Heart right ventricle (tissue), 16 donors: ENCODE results near the gene ENOX1. TPM values are rescaled to one million over a fixed set of nuclear protein-coding genes. Genes with fewer than 3 reads are reported as not detected.

Experiments used
- ATAC-seq, 8 donors: fragments of 200-7000 bp; cut with Tn5 transposase; one replicate each; pipeline ENCODE4 v1.9.1; 2020; ENCODE audit warnings: mild to moderate bottlenecking in 8 of 8, moderate library complexity in 8 of 8, moderate number of reproducible peaks in 1 of 8
- DNase-seq, 2 donors: peaks; one replicate each; pipeline ENCODE4 v3.0.0-alpha.2; 2020
- H3K27ac ChIP-seq, 10 donors: fragments of 200-600 bp; sonication (generic) in 2 of 10; one replicate each; pipeline versions ENCODE4 v1.5.0 to v1.8.0; 2020 to 2022; ENCODE audit warnings: mild to moderate bottlenecking in 3 of 10
- H3K27me3 ChIP-seq, 7 donors: fragments of 200-600 bp; one replicate each; pipeline ENCODE4 v1.8.0; 2021 to 2022; ENCODE audit warnings: mild to moderate bottlenecking in 2 of 7
- H3K36me3 ChIP-seq, 9 donors: fragments of 200-600 bp; sonication (generic) in 1 of 9; one replicate each; pipeline versions ENCODE4 v1.5.0 to v1.8.0; 2020 to 2022; ENCODE audit warnings: mild to moderate bottlenecking in 2 of 9
- H3K4me1 ChIP-seq, 9 donors: fragments of 200-600 bp; sonication (generic) in 1 of 9; one replicate each; pipeline versions ENCODE4 v1.5.0 to v1.8.0; 2020 to 2022; ENCODE audit warnings: mild to moderate bottlenecking in 4 of 9
- H3K4me3 ChIP-seq, 10 donors: fragments of 200-600 bp; sonication (generic) in 2 of 10; one replicate each; pipeline versions ENCODE4 v1.5.0 to v1.8.0; 2020 to 2022; ENCODE audit warnings: mild to moderate bottlenecking in 7 of 10, moderate library complexity in 2 of 10
- H3K9me3 ChIP-seq, 11 donors: fragments of 200-600 bp in 10 of 11; sonication (generic) in 2 of 11; one replicate each; pipeline versions ENCODE4 v1.5.0 to v1.8.0; 2013 to 2022; ENCODE audit warnings: mild to moderate bottlenecking in 2 of 11, control low read depth in 1 of 11, moderate library complexity in 1 of 11
- CTCF ChIP-seq, 9 donors: fragments of 200-600 bp; sonication (generic) in 2 of 9; IDR thresholded peaks; one replicate each; pipeline versions ENCODE4 v1.5.0 to v1.8.0; 2021 to 2022; ENCODE audit warnings: antibody characterized with exemption in 9 of 9, mild to moderate bottlenecking in 5 of 9, moderate library complexity in 1 of 9
- WGBS, 2 donors: extraction: QIAGEN DNeasy Blood & Tissue Kit; methylation state at CpG; one replicate each; pipeline ENCODE4 v1.1.7; 2013; ENCODE audit warnings: inconsistent platforms in 1 of 2; 5-methylcytosine and 5-hydroxymethylcytosine counted together
- intact Hi-C, 10 donors: fragments of 100-400 bp; cut with DNase I; formaldehyde crosslinking; loops; one replicate each; pipeline versions ENCODE4 v1.11.1 to v1.14.2; 2022
- polyA plus RNA-seq, 2 donors: library from polyadenylated mRNA; stranded (reverse); fragments of 200-250 nt; gene quantifications; one replicate each; pipeline ENCODE4 v1.2.3, GENCODE V29; 2013
- total RNA-seq, 10 donors: library from RNA; stranded (reverse); fragmentation: NEBNext Ultra II Directional in 3 of 10; extraction: Animal tissue kit (Norgen Biotek cat#: 25700) in 3 of 10; gene quantifications; one replicate each; pipeline versions ENCODE4 v1.2.1 to v1.2.4, GENCODE V29; 2021 to 2023
- donor health status: Arrhythmogenic right ventricular cardiomyopathy.
- donor health status: ischemic (EF 13 %, LVEDD 7.1; RV severe dilation, severe dysfunction).
- donor health status: healthy with polysubstance abuse.
- donor health status: DM: no; HTN: yes; CAD: no.
- donor health status: DM: no; HTN: no; CAD: no.
- donor health status: ischemic (EF 25% LVEDD 6.9; RV normal size, moderate dysfunction).
- donor health status: ischemic (EF 25% LVEDD 5.7; RV mildly dilated, moderate dysfunction).
- donor health status: healthy.
- donor health status: DM: yes; HTN: yes; CAD: no.
- donor health status: Ischemic cardiomyopathy.
- donor health status: ischemic (EF 35%, LVEDD 5.7; RV mildly dilated, moderate dysfunction).
- donor health status: nonischemic (EF 11% LVEDD 7.7; RV severe dilation, severe dysfunction).
- donor health status: DM: yes; HTN: yes; CAD: no.
- donor health status: PGD.
- donor health status: ischemic (EF 29% LVEDD 5.4; RV normal size, mild dysfunction).
- donor health status: nonischemic (EF 23%, LVEDD 6.1; RV moderate dilation, normal function).

Gene ENOX1
- total and polyA plus RNA-seq, 12 donors, result 2.0 to 10.4 (median 7.1) TPM

DNA sequence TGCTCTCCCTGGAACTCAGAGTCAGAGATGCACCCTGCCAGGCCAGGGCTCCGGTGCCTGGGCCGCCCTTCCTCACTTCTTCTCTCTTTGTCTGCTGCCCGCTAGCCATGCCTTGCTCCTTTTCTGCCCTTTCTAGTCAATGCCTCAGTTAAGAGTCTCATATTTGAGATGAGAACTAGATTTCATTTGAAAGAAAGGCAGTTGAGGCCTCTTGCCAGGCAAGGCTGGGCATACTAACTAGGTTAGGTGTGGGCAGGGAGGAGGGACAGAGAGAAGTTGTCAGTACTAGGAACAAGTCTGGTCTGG lies 421.8 kb downstream of the ENOX1 start:
- intact Hi-C loops, result no loop called here
- peaks cover 0 to 47% (median 25%) of the 10 kb centered on the region in 9 donors for H3K4me1 ChIP-seq
- H3K4me3 ChIP-seq, result no peak overlapping the region
- H3K9me3 ChIP-seq, result no peaks in the 10 kb centered on the region
- no peaks in the 10 kb centered on the region for H3K36me3 ChIP-seq
- DNase-seq (no peak), ATAC-seq (peak in 1 of 8 donors; percentile 30)
- 63 to 81% methylated on average over 3 of the region's 3 CpGs for WGBS, 2 donors
- no peak for TF ChIP-seq CTCF (IDR thresholded peaks at IDR 0.05)
- peak overlapping the region in 3 of 10 donors; percentile 33 to 57 (median 39) for H3K27ac ChIP-seq
- H3K27me3 ChIP-seq, result no peaks in the 10 kb centered on the region

DNA sequence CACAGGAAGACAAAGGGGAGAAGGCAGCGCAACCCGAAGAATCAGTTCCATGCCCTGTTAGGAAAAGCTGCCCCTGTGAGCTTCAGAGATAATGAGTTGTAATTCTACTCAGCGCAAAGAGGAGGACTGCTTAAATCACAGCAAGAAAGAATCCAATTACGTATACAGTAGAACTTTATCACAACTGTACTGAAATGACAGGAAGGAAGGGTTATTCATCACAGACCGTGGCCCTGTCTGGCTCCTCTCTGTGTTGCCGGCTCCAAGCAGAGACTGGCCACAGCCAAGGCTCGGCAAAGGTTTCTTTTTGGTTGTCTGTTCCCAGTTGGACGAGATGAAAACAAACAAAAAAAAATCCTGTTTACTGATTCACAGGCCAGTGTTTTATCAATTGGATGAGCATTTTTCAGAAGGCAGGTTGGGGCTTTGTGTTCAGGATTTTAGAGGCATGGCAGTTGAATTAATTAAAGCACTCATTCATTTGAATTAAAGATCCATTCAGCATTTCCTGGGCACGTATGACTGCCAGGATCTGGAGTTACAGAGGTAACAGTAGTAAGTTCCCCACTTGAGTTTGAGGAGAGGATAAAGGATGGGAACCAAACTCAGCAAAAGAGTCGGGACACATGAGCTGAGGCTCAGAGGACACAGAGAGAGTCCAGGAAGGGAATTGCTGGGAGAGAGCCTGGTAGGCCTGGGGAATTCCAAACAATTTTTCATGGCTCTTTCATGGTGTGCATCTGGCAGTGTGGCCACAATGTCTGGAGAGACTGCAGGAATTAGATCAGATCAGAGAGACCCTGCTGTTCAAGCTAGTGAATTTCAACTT lies 422.3 kb downstream of the ENOX1 start:
- Histone ChIP-seq H3K4me1 (peaks cover 0 to 47% (median 25%) of the 10 kb centered on the region in 9 donors), H3K36me3 (no peaks in the 10 kb centered on the region), H3K4me3 (peak overlapping the region in 3 of 10 donors; percentile 5 to 18 (median 16)), H3K27ac (peak overlapping the region in 6 of 10 donors; percentile 32 to 57 (median 37)), H3K27me3 (no peaks in the 10 kb centered on the region), H3K9me3 (no peaks in the 10 kb centered on the region)
- WGBS, 2 donors, result 45 to 57% methylated on average over 10 of the region's 10 CpGs
- TF ChIP-seq CTCF (IDR thresholded peaks at IDR 0.05), result no peak
- ATAC-seq, result peak; percentile 45 to 87 (median 78)
- DNase-seq, result peak in 1 of 2 donors; percentile 31
- intact Hi-C loops, result no loop called here

GRCh38 chr13:43363156-43363953 lies 423.4 kb downstream of the ENOX1 start:
- no peak for TF ChIP-seq CTCF (IDR thresholded peaks at IDR 0.05)
- ATAC-seq, result no peak
- no peaks in the 10 kb centered on the region for H3K27me3 ChIP-seq
- peaks cover 0 to 47% (median 24%) of the 10 kb centered on the region in 9 donors for H3K4me1 ChIP-seq
- no peaks in the 10 kb centered on the region for H3K9me3 ChIP-seq
- H3K36me3 ChIP-seq, result no peaks in the 10 kb centered on the region
- no peak for DNase-seq
- 56 to 68% methylated on average over 5 of the region's 5 CpGs for WGBS, 2 donors
- peak overlapping the region in 4 of 10 donors; percentile 32 to 57 (median 40) for H3K27ac ChIP-seq
- intact Hi-C loops, result no loop called here
- H3K4me3 ChIP-seq, result no peak overlapping the region

GRCh38 chr13:43362556-43362955 lies 424.2 kb downstream of the ENOX1 start:
- intact Hi-C loops, result no loop called here
- Histone ChIP-seq H3K4me3 (no peak overlapping the region), H3K4me1 (peaks cover 0 to 47% (median 25%) of the 10 kb centered on the region in 9 donors), H3K27ac (peak overlapping the region in 2 of 10 donors; percentile 21 to 22), H3K27me3 (no peaks in the 10 kb centered on the region), H3K9me3 (no peaks in the 10 kb centered on the region), H3K36me3 (no peaks in the 10 kb centered on the region)
- ATAC-seq, result no peak
- no peak for TF ChIP-seq CTCF (IDR thresholded peaks at IDR 0.05)
- 80 to 84% methylated on average over 6 of the region's 6 CpGs for whole genome bisulfite sequencing, 2 donors
- no peak for DNase-seq
